GOT3 (cell line): ENCODE results near the gene AKR1D1.
"Not testable (repeated sequence)": the region's sequence is repeated elsewhere in the genome, so short reads cannot be mapped to it uniquely, and the experiment has no call there.

Experiments used
- DNase-seq: peaks from one replicate; lab custom pipeline; 2025; ENCODE audit warnings: mixed read lengths; lab: John Stamatoyannopoulos, UW

Gene AKR1D1

GRCh38 chr7:138074121-138074520, 2.1 kb upstream of the AKR1D1 start:
- no peak for DNase-seq

GRCh38 chr7:138074540-138074939, 1.7 kb upstream of the AKR1D1 start:
- DNase-seq = no peak

GRCh38 chr7:138075350-138075749, 909 bp upstream of the AKR1D1 start:
- DNase-seq = no peak

- DNase-seq = not testable (repeated sequence)
Observed at GRCh38 chr7:138075786-138076185, 473 bp upstream of the AKR1D1 start.

- no peak for DNase-seq
Observed at GRCh38 chr7:138077809-138078208, 1.6 kb downstream of the AKR1D1 start.

- no peak for DNase-seq
Observed at GRCh38 chr7:138079137-138079536, 2.9 kb downstream of the AKR1D1 start.

GRCh38 chr7:138081868-138082267, 5.6 kb downstream of the AKR1D1 start:
- no peak for DNase-seq

GRCh38 chr7:138083859-138084258, 7.6 kb downstream of the AKR1D1 start:
- DNase-seq = no peak

GRCh38 chr7:138086563-138087270, 10.5 kb downstream of the AKR1D1 start:
- no peak for DNase-seq

- DNase-seq = no peak
Observed at GRCh38 chr7:138089080-138089901, 13.0 kb downstream of the AKR1D1 start.

GRCh38 chr7:138091032-138091431, 14.8 kb downstream of the AKR1D1 start:
- DNase-seq = no peak

GRCh38 chr7:138091840-138092239, 15.6 kb downstream of the AKR1D1 start:
- not testable (repeated sequence) for DNase-seq

GRCh38 chr7:138092486-138093028, 16.3 kb downstream of the AKR1D1 start:
- DNase-seq = no peak

- no peak for DNase-seq
Observed at GRCh38 chr7:138095972-138096935, 20.0 kb downstream of the AKR1D1 start.

GRCh38 chr7:138097064-138097741, 20.9 kb downstream of the AKR1D1 start:
- no peak for DNase-seq

- no peak for DNase-seq
Observed at GRCh38 chr7:138099813-138100212, 23.6 kb downstream of the AKR1D1 start.

- DNase-seq = no peak
Observed at GRCh38 chr7:138105221-138105620, 29.0 kb downstream of the AKR1D1 start.

- DNase-seq = no peak
Observed at GRCh38 chr7:138115047-138115446, 38.8 kb downstream of the AKR1D1 start.

- no peak for DNase-seq
Observed at GRCh38 chr7:138116141-138116540, 39.9 kb downstream of the AKR1D1 start.

- DNase-seq = no peak
Observed at GRCh38 chr7:138116892-138117291, 40.6 kb downstream of the AKR1D1 start.

GRCh38 chr7:138120140-138120827, 44.0 kb downstream of the AKR1D1 start:
- DNase-seq = no peak
